Measurements from ENCODE around the gene RELN.

DNA sequence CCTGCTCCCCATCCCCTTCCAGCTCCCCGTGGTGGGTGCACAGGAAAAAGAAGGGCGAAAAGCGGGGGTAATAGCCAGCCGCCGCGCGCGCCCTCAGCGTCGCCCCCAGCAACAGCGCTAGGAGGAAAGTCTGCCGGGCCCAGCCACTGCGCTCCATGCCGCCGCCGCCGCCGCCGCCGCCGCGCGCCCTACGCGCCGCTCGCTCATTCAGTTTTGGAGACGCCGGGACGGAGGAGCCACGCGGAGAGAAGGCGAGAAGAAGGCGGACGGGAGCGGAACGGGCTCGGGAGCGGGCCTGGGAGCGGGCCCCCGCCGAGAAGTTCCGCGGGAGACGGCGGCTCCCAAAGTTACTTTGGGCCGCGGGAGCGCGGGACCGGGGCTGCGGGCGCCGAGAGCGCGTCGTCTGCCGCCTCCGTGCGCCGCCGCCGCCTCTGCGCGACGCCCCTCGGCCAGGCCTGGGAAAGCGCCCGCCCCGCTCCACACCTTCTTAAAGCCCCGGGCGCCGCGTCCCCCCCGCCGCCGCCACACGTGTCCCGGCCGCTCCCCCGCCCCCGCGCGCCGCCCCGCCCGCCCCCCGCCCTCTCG lies at the start of gene RELN:
- peak in 1 of 2 donors; percentile 23 for TF ChIP-seq POLR2A (IDR thresholded peaks at IDR 0.05)
- TF ChIP-seq, protein P1, sequence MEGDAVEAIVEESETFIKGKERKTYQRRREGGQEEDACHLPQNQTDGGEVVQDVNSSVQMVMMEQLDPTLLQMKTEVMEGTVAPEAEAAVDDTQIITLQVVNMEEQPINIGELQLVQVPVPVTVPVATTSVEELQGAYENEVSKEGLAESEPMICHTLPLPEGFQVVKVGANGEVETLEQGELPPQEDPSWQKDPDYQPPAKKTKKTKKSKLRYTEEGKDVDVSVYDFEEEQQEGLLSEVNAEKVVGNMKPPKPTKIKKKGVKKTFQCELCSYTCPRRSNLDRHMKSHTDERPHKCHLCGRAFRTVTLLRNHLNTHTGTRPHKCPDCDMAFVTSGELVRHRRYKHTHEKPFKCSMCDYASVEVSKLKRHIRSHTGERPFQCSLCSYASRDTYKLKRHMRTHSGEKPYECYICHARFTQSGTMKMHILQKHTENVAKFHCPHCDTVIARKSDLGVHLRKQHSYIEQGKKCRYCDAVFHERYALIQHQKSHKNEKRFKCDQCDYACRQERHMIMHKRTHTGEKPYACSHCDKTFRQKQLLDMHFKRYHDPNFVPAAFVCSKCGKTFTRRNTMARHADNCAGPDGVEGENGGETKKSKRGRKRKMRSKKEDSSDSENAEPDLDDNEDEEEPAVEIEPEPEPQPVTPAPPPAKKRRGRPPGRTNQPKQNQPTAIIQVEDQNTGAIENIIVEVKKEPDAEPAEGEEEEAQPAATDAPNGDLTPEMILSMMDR (IDR thresholded peaks at IDR 0.05), result no peak

Measured in thyroid gland (tissue), 4 donors.